Measurements from ENCODE around the gene NUCB1. TPM values are rescaled to one million over a fixed set of nuclear protein-coding genes. Genes with fewer than 3 reads are reported as not detected.

Gene NUCB1
- total and polyA plus RNA-seq, 9 of the 15 experiments (the other 6 are each of a cell fraction or from before 2014, with no cell fraction given) = 3.1 to 153 (median 71.7) TPM

DNA sequence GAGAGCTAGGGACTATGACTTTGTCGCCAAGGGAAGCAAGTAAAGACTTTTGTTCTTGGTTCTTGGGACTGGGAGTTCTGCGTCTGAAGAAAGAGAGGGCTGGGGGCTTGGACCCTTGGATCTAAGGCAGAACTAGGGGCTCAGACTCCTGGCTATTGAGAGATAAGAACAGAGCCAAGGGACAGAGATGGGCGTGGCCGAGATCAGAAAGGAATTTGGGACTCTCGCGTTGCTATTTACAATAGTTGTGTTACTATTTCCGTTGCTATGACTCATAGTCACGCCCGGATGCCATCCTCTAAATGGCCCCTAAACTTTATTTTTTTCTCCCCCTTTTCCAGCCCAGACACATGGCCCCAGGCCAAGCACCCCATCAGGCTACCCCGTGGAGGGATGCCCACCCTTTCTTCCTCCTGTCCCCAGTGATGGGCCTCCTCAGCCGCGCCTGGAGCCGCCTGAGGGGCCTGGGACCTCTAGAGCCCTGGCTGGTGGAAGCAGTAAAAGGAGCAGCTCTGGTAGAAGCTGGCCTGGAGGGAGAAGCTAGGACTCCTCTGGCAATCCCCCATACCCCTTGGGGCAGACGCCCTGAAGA is 27.1 kb upstream of the NUCB1 start (continued):
- TF ChIP-seq, protein P1, sequence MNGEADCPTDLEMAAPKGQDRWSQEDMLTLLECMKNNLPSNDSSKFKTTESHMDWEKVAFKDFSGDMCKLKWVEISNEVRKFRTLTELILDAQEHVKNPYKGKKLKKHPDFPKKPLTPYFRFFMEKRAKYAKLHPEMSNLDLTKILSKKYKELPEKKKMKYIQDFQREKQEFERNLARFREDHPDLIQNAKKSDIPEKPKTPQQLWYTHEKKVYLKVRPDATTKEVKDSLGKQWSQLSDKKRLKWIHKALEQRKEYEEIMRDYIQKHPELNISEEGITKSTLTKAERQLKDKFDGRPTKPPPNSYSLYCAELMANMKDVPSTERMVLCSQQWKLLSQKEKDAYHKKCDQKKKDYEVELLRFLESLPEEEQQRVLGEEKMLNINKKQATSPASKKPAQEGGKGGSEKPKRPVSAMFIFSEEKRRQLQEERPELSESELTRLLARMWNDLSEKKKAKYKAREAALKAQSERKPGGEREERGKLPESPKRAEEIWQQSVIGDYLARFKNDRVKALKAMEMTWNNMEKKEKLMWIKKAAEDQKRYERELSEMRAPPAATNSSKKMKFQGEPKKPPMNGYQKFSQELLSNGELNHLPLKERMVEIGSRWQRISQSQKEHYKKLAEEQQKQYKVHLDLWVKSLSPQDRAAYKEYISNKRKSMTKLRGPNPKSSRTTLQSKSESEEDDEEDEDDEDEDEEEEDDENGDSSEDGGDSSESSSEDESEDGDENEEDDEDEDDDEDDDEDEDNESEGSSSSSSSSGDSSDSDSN (IDR thresholded peaks at IDR 0.05; ENCODE audit: borderline replicate concordance in 1 of 2, low read depth in 2 of 2, low read length in 2 of 2) = no peak
- TF ChIP-seq, protein P2, sequence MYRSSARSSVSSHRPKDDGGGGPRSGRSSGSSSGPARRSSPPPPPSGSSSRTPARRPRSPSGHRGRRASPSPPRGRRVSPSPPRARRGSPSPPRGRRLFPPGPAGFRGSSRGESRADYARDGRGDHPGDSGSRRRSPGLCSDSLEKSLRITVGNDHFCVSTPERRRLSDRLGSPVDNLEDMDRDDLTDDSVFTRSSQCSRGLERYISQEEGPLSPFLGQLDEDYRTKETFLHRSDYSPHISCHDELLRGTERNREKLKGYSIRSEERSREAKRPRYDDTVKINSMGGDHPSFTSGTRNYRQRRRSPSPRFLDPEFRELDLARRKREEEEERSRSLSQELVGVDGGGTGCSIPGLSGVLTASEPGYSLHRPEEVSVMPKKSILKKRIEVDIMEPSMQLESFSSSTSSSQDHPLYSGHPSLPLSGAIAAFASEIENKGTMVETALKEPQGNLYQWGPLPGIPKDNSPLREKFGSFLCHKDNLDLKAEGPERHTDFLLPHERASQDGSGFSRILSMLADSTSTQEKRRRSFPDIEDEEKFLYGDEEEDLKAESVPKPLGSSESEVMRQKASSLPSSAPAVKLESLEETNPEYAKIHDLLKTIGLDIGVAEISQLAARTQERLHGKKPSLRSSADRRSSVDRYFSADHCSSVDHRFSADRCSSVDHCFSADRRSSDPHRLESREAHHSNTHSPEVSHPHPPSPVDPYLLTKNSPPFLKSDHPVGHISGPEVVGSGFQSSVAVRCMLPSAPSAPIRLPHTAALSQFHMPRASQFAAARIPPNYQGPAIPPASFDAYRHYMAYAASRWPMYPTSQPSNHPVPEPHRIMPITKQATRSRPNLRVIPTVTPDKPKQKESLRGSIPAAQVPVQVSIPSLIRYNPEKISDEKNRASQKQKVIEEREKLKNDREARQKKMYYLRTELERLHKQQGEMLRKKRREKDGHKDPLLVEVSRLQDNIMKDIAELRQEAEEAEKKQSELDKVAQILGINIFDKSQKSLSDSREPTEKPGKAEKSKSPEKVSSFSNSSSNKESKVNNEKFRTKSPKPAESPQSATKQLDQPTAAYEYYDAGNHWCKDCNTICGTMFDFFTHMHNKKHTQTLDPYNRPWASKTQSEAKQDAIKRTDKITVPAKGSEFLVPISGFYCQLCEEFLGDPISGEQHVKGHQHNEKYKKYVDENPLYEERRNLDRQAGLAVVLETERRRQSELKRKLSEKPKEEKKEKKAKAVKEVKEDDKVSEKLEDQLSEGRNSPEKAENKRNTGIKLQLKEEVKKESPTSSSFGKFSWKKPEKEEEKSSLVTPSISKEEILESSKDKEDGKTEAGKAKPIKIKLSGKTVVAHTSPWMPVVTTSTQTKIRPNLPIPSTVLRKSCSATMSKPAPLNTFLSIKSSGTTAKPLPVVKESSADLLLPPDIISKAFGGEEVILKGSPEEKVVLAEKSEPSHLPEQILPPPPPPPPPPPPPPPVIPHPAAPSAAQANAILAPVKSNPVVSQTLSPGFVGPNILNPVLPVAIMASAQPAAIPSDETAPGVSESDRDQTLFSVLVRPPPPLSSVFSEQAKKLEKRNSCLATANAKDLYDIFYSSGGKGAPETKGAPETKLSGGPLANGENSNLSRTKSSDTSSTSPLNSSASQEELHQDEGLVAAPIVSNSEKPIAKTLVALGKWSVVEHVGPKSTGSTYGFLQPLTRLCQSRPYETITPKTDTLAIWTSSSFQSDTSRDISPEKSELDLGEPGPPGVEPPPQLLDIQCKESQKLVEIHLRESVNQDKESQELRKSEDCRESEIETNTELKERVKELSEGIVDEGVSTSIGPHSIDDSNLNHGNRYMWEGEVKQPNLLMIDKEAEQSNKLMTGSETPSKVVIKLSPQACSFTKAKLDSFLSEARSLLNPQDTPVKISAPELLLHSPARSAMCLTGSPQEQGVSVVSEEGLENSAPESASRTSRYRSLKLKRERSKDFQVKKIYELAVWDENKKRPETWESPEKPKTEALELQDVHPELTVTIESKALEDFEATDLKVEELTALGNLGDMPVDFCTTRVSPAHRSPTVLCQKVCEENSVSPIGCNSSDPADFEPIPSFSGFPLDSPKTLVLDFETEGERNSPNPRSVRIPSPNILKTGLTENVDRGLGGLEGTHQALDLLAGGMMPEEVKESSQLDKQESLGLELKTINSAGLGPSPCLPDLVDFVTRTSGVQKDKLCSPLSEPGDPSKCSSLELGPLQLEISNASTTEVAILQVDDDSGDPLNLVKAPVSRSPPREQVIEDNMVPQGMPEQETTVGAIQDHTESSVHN (IDR thresholded peaks at IDR 0.05; ENCODE audit: borderline replicate concordance in 1 of 2, low read depth in 1 of 2) = no peak
- TF ChIP-seq TGIF2 (CRISPR knock-in tag; IDR thresholded peaks at IDR 0.05) (no peak), NCOR1 (IDR thresholded peaks at IDR 0.05) (peak; percentile 14), ZNF197 (CRISPR knock-in tag; IDR thresholded peaks at IDR 0.05; ENCODE audit: low read depth) (no peak), GABPB1 (CRISPR knock-in tag; IDR thresholded peaks at IDR 0.05) (no peak), BRD9 (IDR thresholded peaks at IDR 0.05; ENCODE audit: low read depth, partially characterized antibody) (peak; percentile 27), ZNF263 (CRISPR knock-in tag; IDR thresholded peaks at IDR 0.05; ENCODE audit: borderline replicate concordance) (no peak), FOXK2 (conservative IDR thresholded peaks at IDR 0.05 in 1 of 2, IDR thresholded peaks at IDR 0.05 in 1 of 2; ENCODE audit: low read depth in 2 of 2) (peak; percentile 89 to 94), ZNF408 (CRISPR knock-in tag; IDR thresholded peaks at IDR 0.05; ENCODE audit: low read depth) (no peak), NEUROD1 (IDR thresholded peaks at IDR 0.05; ENCODE audit: borderline replicate concordance, low read depth, low read length, partially characterized antibody) (peak; percentile 67), CREM (IDR thresholded peaks at IDR 0.05; ENCODE audit: low read depth) (peak; percentile 43; the same call in 1 of the 2 replicates), MEF2D (tag; conservative IDR thresholded peaks at IDR 0.05; ENCODE audit: low read depth) (peak; percentile 70; the same call in 1 of the 2 replicates), NRF1 (conservative IDR thresholded peaks at IDR 0.05 in 1 of 2, IDR thresholded peaks at IDR 0.05 in 1 of 2) (0 out of 4 replicates have a peak, but pooled peaks of 1 of the 2 experiments have one; percentile 13)
- TF ChIP-seq, protein P3, sequence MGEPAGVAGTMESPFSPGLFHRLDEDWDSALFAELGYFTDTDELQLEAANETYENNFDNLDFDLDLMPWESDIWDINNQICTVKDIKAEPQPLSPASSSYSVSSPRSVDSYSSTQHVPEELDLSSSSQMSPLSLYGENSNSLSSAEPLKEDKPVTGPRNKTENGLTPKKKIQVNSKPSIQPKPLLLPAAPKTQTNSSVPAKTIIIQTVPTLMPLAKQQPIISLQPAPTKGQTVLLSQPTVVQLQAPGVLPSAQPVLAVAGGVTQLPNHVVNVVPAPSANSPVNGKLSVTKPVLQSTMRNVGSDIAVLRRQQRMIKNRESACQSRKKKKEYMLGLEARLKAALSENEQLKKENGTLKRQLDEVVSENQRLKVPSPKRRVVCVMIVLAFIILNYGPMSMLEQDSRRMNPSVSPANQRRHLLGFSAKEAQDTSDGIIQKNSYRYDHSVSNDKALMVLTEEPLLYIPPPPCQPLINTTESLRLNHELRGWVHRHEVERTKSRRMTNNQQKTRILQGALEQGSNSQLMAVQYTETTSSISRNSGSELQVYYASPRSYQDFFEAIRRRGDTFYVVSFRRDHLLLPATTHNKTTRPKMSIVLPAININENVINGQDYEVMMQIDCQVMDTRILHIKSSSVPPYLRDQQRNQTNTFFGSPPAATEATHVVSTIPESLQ (CRISPR knock-in tag; IDR thresholded peaks at IDR 0.05) = no peak
